ENCODE results near the gene EVI2B. TPM values are rescaled to one million over a fixed set of nuclear protein-coding genes. Genes with fewer than 3 reads are reported as not detected.
"Not testable (repeated sequence)": the region's sequence is repeated elsewhere in the genome, so short reads cannot be mapped to it uniquely, and the experiment has no call there.

Gene EVI2B
- 1 to 10 TPM; 1.8 TPM for polyA plus RNA-seq

GRCh38 chr17:31313982-31314781 lies at the start of gene EVI2B:
Gene EVI2B, minus strand, starts transcription at chr17:31314054. Its CDS starts 8,445 bp downstream, at chr17:31305609.
- Histone ChIP-seq H3K36me3 (ENCODE audit: control insufficient read depth in 2 of 2, insufficient read depth in 2 of 2, low read length in 1 of 2) (peaks cover 0 to 2% of the 10 kb centered on the region in 2 donors), H3K4me1 (ENCODE audit: control insufficient read depth in 2 of 2, insufficient read depth in 2 of 2, low read length in 1 of 2) (no peaks in the 10 kb centered on the region), H3K9me3 (ENCODE audit: control insufficient read depth in 2 of 2, insufficient read depth in 1 of 2, low read depth in 1 of 2, low read length in 1 of 2) (no peaks in the 10 kb centered on the region), H3K4me3 (ENCODE audit: low read depth in 1 of 2, low read length in 2 of 2) (peak within 1 kb of the TSS; percentile 11 to 32), H3K27ac (ENCODE audit: low read depth in 2 of 2, low read length in 1 of 2) (peak within 1 kb of the TSS in 1 of 2 donors; percentile 59), H3K27me3 (ENCODE audit: control insufficient read depth in 1 of 2, insufficient read depth in 2 of 2, low read length in 2 of 2) (no peaks in the 10 kb centered on the region)
- WGBS, 2 donors = 43 to 50% methylated on average over 3 of the region's 3 CpGs

DNA sequence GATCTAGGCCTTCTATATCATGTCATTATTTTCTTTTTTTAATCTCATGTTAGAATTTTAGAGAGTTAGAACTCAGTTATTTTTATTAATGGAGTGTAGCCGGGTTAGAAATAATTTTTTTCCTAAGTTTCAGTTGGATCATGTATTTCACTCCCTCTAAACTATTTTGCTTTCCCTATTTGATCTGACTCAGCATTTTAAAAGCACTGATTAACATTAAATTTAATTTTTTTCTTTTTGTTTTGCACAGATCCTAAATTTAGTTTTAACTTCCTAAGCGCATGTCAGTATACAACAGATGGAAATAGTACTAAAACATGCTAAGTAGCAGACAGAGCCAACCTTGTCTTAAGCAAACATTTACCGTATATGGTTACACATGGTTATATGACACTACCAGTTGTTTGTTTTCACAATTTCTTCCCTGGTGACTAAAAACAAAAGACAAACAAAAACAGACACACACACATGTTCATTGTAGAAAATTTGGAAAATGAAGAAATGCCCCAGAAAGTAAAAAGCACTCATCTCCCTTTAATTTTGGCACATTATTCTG lies 44.1 kb upstream of the EVI2B start:
- Histone ChIP-seq H3K36me3 (ENCODE audit: control insufficient read depth in 2 of 2, insufficient read depth in 2 of 2, low read length in 1 of 2) (peaks cover 0 to 2% of the 10 kb centered on the region in 2 donors), H3K27ac (ENCODE audit: low read depth in 2 of 2, low read length in 1 of 2) (no peak overlapping the region), H3K27me3 (ENCODE audit: control insufficient read depth in 1 of 2, insufficient read depth in 2 of 2, low read length in 2 of 2) (no peaks in the 10 kb centered on the region), H3K4me3 (ENCODE audit: low read depth in 1 of 2, low read length in 2 of 2) (no peak overlapping the region), H3K4me1 (ENCODE audit: control insufficient read depth in 2 of 2, insufficient read depth in 2 of 2, low read length in 1 of 2) (no peaks in the 10 kb centered on the region), H3K9me3 (ENCODE audit: control insufficient read depth in 2 of 2, insufficient read depth in 1 of 2, low read depth in 1 of 2, low read length in 1 of 2) (no peaks in the 10 kb centered on the region)
- 80 to 81% methylated on average over 3 of the region's 3 CpGs for WGBS, 2 donors

DNA sequence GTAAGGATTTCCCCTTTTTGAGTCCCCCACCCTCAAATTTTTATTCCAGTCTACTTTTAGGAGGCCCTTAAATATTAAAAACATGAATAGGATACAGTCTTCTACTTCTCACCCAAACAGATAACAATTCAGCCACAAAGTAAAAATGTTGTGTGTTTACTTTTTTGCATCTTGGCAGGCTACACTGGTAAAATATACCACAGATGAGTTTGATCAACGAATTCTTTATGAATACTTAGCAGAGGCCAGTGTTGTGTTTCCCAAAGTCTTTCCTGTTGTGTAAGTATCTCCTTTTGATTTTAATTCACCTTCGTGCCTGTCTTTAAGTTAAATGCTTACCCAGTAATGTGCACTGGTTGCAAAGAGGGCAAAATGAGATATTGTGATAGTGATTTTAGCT lies 43.2 kb upstream of the EVI2B start:
- H3K4me1 ChIP-seq (ENCODE audit: control insufficient read depth in 2 of 2, insufficient read depth in 2 of 2, low read length in 1 of 2) = no peaks in the 10 kb centered on the region
- no peak overlapping the region for H3K4me3 ChIP-seq (ENCODE audit: low read depth in 1 of 2, low read length in 2 of 2)
- H3K9me3 ChIP-seq (ENCODE audit: control insufficient read depth in 2 of 2, insufficient read depth in 1 of 2, low read depth in 1 of 2, low read length in 1 of 2) = no peaks in the 10 kb centered on the region
- H3K27me3 ChIP-seq (ENCODE audit: control insufficient read depth in 1 of 2, insufficient read depth in 2 of 2, low read length in 2 of 2) = no peaks in the 10 kb centered on the region
- peaks cover 0 to 2% of the 10 kb centered on the region in 2 donors for H3K36me3 ChIP-seq (ENCODE audit: control insufficient read depth in 2 of 2, insufficient read depth in 2 of 2, low read length in 1 of 2)
- 73 to 76% methylated on average over 2 of the region's 2 CpGs for WGBS, 2 donors
- no peak overlapping the region for H3K27ac ChIP-seq (ENCODE audit: low read depth in 2 of 2, low read length in 1 of 2)

- peaks cover 0 to 2% of the 10 kb centered on the region in 2 donors for H3K36me3 ChIP-seq (ENCODE audit: control insufficient read depth in 2 of 2, insufficient read depth in 2 of 2, low read length in 1 of 2)
These were observed 42.1 kb upstream of the EVI2B start for GRCh38 chr17:31355935-31356334.

DNA sequence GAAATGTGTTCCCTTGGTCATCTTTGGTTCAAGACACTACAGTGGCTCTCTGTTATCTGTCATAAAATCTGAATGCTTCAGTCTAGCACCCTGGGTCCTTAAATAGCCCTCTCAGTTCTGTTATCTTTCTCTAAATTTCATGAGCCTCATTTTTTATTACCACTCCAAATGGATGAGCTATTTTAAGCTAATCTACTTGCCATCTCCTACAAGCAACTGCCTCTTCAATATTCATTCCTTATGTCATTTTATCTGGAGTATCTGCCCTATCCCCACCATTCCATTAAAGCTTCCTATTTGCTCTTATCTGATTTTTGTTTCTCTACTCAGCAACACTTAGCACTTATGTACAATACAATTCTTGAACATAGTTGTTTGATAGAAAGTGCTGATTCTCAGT lies 35.6 kb upstream of the EVI2B start:
- Histone ChIP-seq H3K4me1 (ENCODE audit: control insufficient read depth in 2 of 2, insufficient read depth in 2 of 2, low read length in 1 of 2) (no peaks in the 10 kb centered on the region), H3K9me3 (ENCODE audit: control insufficient read depth in 2 of 2, insufficient read depth in 1 of 2, low read depth in 1 of 2, low read length in 1 of 2) (no peaks in the 10 kb centered on the region), H3K27me3 (ENCODE audit: control insufficient read depth in 1 of 2, insufficient read depth in 2 of 2, low read length in 2 of 2) (no peaks in the 10 kb centered on the region), H3K36me3 (ENCODE audit: control insufficient read depth in 2 of 2, insufficient read depth in 2 of 2, low read length in 1 of 2) (no peaks in the 10 kb centered on the region), H3K4me3 (ENCODE audit: low read depth in 1 of 2, low read length in 2 of 2) (no peak overlapping the region), H3K27ac (ENCODE audit: low read depth in 2 of 2, low read length in 1 of 2) (no peak overlapping the region)

More at GRCh38 chr17:31355935-31356334, 42.1 kb upstream of the EVI2B start:
- 60 to 62% methylated on average over 1 of the region's 1 CpG for WGBS, 2 donors
- Histone ChIP-seq H3K9me3 (ENCODE audit: control insufficient read depth in 2 of 2, insufficient read depth in 1 of 2, low read depth in 1 of 2, low read length in 1 of 2) (no peaks in the 10 kb centered on the region), H3K27ac (ENCODE audit: low read depth in 2 of 2, low read length in 1 of 2) (no peak overlapping the region), H3K4me3 (ENCODE audit: low read depth in 1 of 2, low read length in 2 of 2) (no peak overlapping the region), H3K4me1 (ENCODE audit: control insufficient read depth in 2 of 2, insufficient read depth in 2 of 2, low read length in 1 of 2) (no peaks in the 10 kb centered on the region), H3K27me3 (ENCODE audit: control insufficient read depth in 1 of 2, insufficient read depth in 2 of 2, low read length in 2 of 2) (no peaks in the 10 kb centered on the region)

DNA sequence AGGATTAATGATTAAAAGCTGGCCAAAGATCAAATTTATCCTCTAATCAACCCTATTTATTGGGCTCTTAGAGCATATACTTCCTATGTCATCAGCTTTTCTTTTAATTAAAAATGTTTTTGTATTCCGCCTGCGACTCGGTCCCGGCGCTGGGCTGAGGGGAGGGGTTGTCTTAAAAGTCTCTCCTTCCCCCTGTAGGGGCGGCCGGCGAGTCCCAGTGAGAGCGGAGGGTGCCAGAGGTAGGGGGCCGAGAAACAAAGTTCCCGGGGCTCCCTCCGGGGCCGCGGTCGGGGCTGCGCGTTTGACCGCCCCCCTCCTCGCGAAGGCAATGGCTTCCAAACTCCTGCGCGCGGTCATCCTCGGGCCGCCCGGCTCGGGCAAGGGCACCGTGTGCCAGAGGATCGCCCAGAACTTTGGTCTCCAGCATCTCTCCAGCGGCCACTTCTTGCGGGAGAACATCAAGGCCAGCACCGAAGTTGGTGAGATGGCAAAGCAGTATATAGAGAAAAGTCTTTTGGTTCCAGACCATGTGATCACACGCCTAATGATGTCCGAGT lies 31.4 kb upstream of the EVI2B start:
- H3K27me3 ChIP-seq (ENCODE audit: control insufficient read depth in 1 of 2, insufficient read depth in 2 of 2, low read length in 2 of 2); H3K36me3 ChIP-seq (ENCODE audit: control insufficient read depth in 2 of 2, insufficient read depth in 2 of 2, low read length in 1 of 2); H3K27ac ChIP-seq (ENCODE audit: low read depth in 2 of 2, low read length in 1 of 2): not testable (repeated sequence)

DNA sequence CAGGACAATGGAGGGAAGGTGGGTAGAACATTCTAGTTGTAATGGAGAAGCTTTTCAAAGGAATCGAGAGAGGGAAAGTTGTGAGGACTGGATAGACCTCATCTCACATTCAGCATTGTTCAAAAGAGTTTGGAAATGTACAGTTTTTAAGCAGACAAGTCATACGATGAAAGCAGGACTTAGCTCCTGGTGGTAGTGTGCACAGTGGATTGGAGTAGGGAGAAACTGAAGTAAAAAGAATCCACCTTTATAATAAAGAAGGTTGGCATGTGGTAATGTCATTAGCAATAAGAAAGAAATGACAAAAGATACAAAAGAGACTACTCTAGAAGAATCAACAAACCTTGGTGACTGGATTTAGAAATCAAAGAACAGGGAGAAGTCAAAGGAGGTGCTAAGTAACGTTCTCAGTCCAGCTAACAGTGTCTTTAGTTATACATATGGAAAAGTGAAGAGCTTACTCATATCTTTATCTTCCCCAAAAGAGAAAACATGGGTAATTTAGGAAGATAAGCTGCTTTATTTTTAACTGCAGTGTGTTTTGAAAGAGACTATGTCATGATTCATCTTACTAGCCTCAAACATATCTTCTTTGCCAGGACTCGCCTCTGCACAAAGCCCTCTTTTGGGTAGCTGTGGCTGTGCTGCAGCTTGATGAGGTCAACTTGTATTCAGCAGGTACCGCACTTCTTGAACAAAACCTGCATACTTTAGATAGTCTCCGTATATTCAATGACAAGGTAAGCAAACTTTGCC lies 26.2 kb upstream of the EVI2B start:
- Histone ChIP-seq H3K27ac (ENCODE audit: low read depth in 2 of 2, low read length in 1 of 2) (no peak overlapping the region), H3K4me3 (ENCODE audit: low read depth in 1 of 2, low read length in 2 of 2) (no peak overlapping the region), H3K27me3 (ENCODE audit: control insufficient read depth in 1 of 2, insufficient read depth in 2 of 2, low read length in 2 of 2) (no peaks in the 10 kb centered on the region), H3K36me3 (ENCODE audit: control insufficient read depth in 2 of 2, insufficient read depth in 2 of 2, low read length in 1 of 2) (peaks cover 0 to 2% of the 10 kb centered on the region in 2 donors), H3K4me1 (ENCODE audit: control insufficient read depth in 2 of 2, insufficient read depth in 2 of 2, low read length in 1 of 2) (no peaks in the 10 kb centered on the region), H3K9me3 (ENCODE audit: control insufficient read depth in 2 of 2, insufficient read depth in 1 of 2, low read depth in 1 of 2, low read length in 1 of 2) (no peaks in the 10 kb centered on the region)
- 69 to 77% methylated on average over 6 of the region's 6 CpGs for WGBS, 2 donors

More for the DNA sequence above, 31.4 kb upstream of the EVI2B start:
- not testable (repeated sequence) for H3K4me3 ChIP-seq (ENCODE audit: low read depth in 1 of 2, low read length in 2 of 2); H3K4me1 ChIP-seq (ENCODE audit: control insufficient read depth in 2 of 2, insufficient read depth in 2 of 2, low read length in 1 of 2); H3K9me3 ChIP-seq (ENCODE audit: control insufficient read depth in 2 of 2, insufficient read depth in 1 of 2, low read depth in 1 of 2, low read length in 1 of 2)
- WGBS, 2 donors = 88 to 96% methylated on average over 14 to 19 of the region's 34 CpGs

- peaks cover 0 to 2% of the 10 kb centered on the region in 2 donors for H3K36me3 ChIP-seq (ENCODE audit: control insufficient read depth in 2 of 2, insufficient read depth in 2 of 2, low read length in 1 of 2)
- no peaks in the 10 kb centered on the region for H3K27me3 ChIP-seq (ENCODE audit: control insufficient read depth in 1 of 2, insufficient read depth in 2 of 2, low read length in 2 of 2)
- no peak overlapping the region for H3K4me3 ChIP-seq (ENCODE audit: low read depth in 1 of 2, low read length in 2 of 2)
- H3K27ac ChIP-seq (ENCODE audit: low read depth in 2 of 2, low read length in 1 of 2) = no peak overlapping the region
- no peaks in the 10 kb centered on the region for H3K4me1 ChIP-seq (ENCODE audit: control insufficient read depth in 2 of 2, insufficient read depth in 2 of 2, low read length in 1 of 2)
- H3K9me3 ChIP-seq (ENCODE audit: control insufficient read depth in 2 of 2, insufficient read depth in 1 of 2, low read depth in 1 of 2, low read length in 1 of 2) = no peaks in the 10 kb centered on the region
These were observed 15.4 kb upstream of the EVI2B start for GRCh38 chr17:31329221-31329620.

GRCh38 chr17:31328160-31328535 lies 14.3 kb upstream of the EVI2B start:
- H3K4me1 ChIP-seq (ENCODE audit: control insufficient read depth in 2 of 2, insufficient read depth in 2 of 2, low read length in 1 of 2) = no peaks in the 10 kb centered on the region
- H3K27me3 ChIP-seq (ENCODE audit: control insufficient read depth in 1 of 2, insufficient read depth in 2 of 2, low read length in 2 of 2) = no peaks in the 10 kb centered on the region
- H3K9me3 ChIP-seq (ENCODE audit: control insufficient read depth in 2 of 2, insufficient read depth in 1 of 2, low read depth in 1 of 2, low read length in 1 of 2) = no peaks in the 10 kb centered on the region
- no peak overlapping the region for H3K4me3 ChIP-seq (ENCODE audit: low read depth in 1 of 2, low read length in 2 of 2)
- H3K36me3 ChIP-seq (ENCODE audit: control insufficient read depth in 2 of 2, insufficient read depth in 2 of 2, low read length in 1 of 2) = peaks cover 0 to 2% of the 10 kb centered on the region in 2 donors
- no peak overlapping the region for H3K27ac ChIP-seq (ENCODE audit: low read depth in 2 of 2, low read length in 1 of 2)

Data from esophagus (tissue), 2 donors.